ENCODE data around the gene C1orf159. TPM values are rescaled to one million over a fixed set of nuclear protein-coding genes. Genes with fewer than 3 reads are reported as not detected.

Gene C1orf159
- total RNA-seq, 4 donors from 2014 or later = 2.8 to 6.4 (median 5.3) TPM

- Histone ChIP-seq H3K27ac (no peak overlapping the region), H3K9me3 (no peaks in the 10 kb centered on the region), H3K27me3 (no peaks in the 10 kb centered on the region), H3K4me3 (no peak overlapping the region), H3K36me3 (no peaks in the 10 kb centered on the region), H3K4me1 (no peaks in the 10 kb centered on the region)
- TF ChIP-seq POLR2A (IDR thresholded peaks at IDR 0.05) (no peak), CTCF (IDR thresholded peaks at IDR 0.05 in 4 of 5, conservative IDR thresholded peaks at IDR 0.05 in 1 of 5) (no peak)
- in situ Hi-C loops (cut with MboI; ENCODE audit: low sequenced_read_pairs in 4 of 4) (no loop called here), intact Hi-C loops (cut with DNase I; ENCODE audit: low total_unique reads) (no loop called here)
- ATAC-seq (no peak), DNase-seq (no peak)
Measured at GRCh38 chr1:1051127-1051810, 64.6 kb downstream of the C1orf159 start.

GRCh38 chr1:1050577-1051052 is 65.3 kb downstream of the C1orf159 start:
- no peak overlapping the region for H3K4me3 ChIP-seq
- no peaks in the 10 kb centered on the region for H3K36me3 ChIP-seq
- intact Hi-C loops (cut with DNase I; ENCODE audit: low total_unique reads) = no loop called here
- TF ChIP-seq POLR2A (IDR thresholded peaks at IDR 0.05) = no peak
- no peak for TF ChIP-seq CTCF (IDR thresholded peaks at IDR 0.05 in 4 of 5, conservative IDR thresholded peaks at IDR 0.05 in 1 of 5)
- no peaks in the 10 kb centered on the region for H3K27me3 ChIP-seq
- H3K4me1 ChIP-seq = no peaks in the 10 kb centered on the region
- ATAC-seq (no peak), DNase-seq (no peak)
- H3K27ac ChIP-seq = no peak overlapping the region
- in situ Hi-C loops (cut with MboI; ENCODE audit: low sequenced_read_pairs in 4 of 4) = no loop called here
- H3K9me3 ChIP-seq = no peaks in the 10 kb centered on the region

GRCh38 chr1:1049318-1050165 is 66.3 kb downstream of the C1orf159 start:
- Histone ChIP-seq H3K27ac (no peak overlapping the region), H3K27me3 (no peaks in the 10 kb centered on the region), H3K9me3 (no peaks in the 10 kb centered on the region), H3K36me3 (no peaks in the 10 kb centered on the region), H3K4me3 (no peak overlapping the region), H3K4me1 (no peaks in the 10 kb centered on the region)
- DNase-seq (no peak), ATAC-seq (no peak)
- TF ChIP-seq POLR2A (IDR thresholded peaks at IDR 0.05) (no peak), CTCF (IDR thresholded peaks at IDR 0.05 in 4 of 5, conservative IDR thresholded peaks at IDR 0.05 in 1 of 5) (no peak)
- in situ Hi-C loops (cut with MboI; ENCODE audit: low sequenced_read_pairs in 4 of 4) = no loop called here
- intact Hi-C loops (cut with DNase I; ENCODE audit: low total_unique reads) = no loop called here

GRCh38 chr1:1048765-1049164 is 67.1 kb downstream of the C1orf159 start:
- intact Hi-C loops (cut with DNase I; ENCODE audit: low total_unique reads) = no loop called here
- H3K36me3 ChIP-seq = no peaks in the 10 kb centered on the region
- H3K9me3 ChIP-seq = no peaks in the 10 kb centered on the region
- no peaks in the 10 kb centered on the region for H3K4me1 ChIP-seq
- no peak overlapping the region for H3K27ac ChIP-seq
- H3K27me3 ChIP-seq = no peaks in the 10 kb centered on the region
- in situ Hi-C loops (cut with MboI; ENCODE audit: low sequenced_read_pairs in 4 of 4) = no loop called here
- no peak for ATAC-seq
- no peak overlapping the region for H3K4me3 ChIP-seq
- no peak for DNase-seq
- no peak for TF ChIP-seq POLR2A (IDR thresholded peaks at IDR 0.05)
- TF ChIP-seq CTCF (IDR thresholded peaks at IDR 0.05 in 4 of 5, conservative IDR thresholded peaks at IDR 0.05 in 1 of 5) = no peak

All from gastrocnemius medialis (tissue), 4 donors.